ENCODE data around the gene GPC3.

GRCh38 chrX:133689997-133690599 is 295.3 kb downstream of the GPC3 start:
- TF ChIP-seq CTCF (IDR thresholded peaks at IDR 0.05) (no peak), POLR2A (IDR thresholded peaks at IDR 0.05) (no peak)

Measured in right lobe of liver (tissue), 4 donors.